Measurements from ENCODE around the gene KRT9.
A peak's percentile ranks its signal among the peaks of the same experiment; 100 is the strongest.
"Not testable (repeated sequence)": the region's sequence is repeated elsewhere in the genome, so short reads cannot be mapped to it uniquely, and the experiment has no call there.

KRT9 gene

GRCh38 chr17:41600318-41600717 lies 28.5 kb upstream of the KRT9 start:
- no peak for DNase-seq

- no peak for DNase-seq
Observed at GRCh38 chr17:41599680-41600079, 27.8 kb upstream of the KRT9 start.

- DNase-seq, result no peak
Observed at GRCh38 chr17:41595585-41595984, 23.7 kb upstream of the KRT9 start.

- no peak for DNase-seq
Observed at GRCh38 chr17:41594363-41594915, 22.6 kb upstream of the KRT9 start.

GRCh38 chr17:41593306-41593981 lies 21.6 kb upstream of the KRT9 start:
- no peak for DNase-seq

- DNase-seq, result no peak
Observed at GRCh38 chr17:41592601-41593305, 20.9 kb upstream of the KRT9 start.

- no peak for DNase-seq
Observed at GRCh38 chr17:41589301-41589700, 17.4 kb upstream of the KRT9 start.

- DNase-seq, result no peak
Observed at GRCh38 chr17:41588126-41588810, 16.4 kb upstream of the KRT9 start.

GRCh38 chr17:41586863-41587495 lies 15.1 kb upstream of the KRT9 start, which contains the start of gene KRT14:
TSS of gene KRT14 (minus strand) at chr17:41586895. CDS start at chr17:41586834, 61 bp downstream.
- DNase-seq, result no peak

- DNase-seq, result no peak
Observed at GRCh38 chr17:41585301-41586056, 13.6 kb upstream of the KRT9 start.

GRCh38 chr17:41584331-41584927 lies 12.6 kb upstream of the KRT9 start:
- not testable (repeated sequence) for DNase-seq

GRCh38 chr17:41583137-41584127 lies 11.6 kb upstream of the KRT9 start:
- no peak for DNase-seq

GRCh38 chr17:41582061-41582968 lies 10.5 kb upstream of the KRT9 start:
- not testable (repeated sequence) for DNase-seq

- no peak for DNase-seq
Observed at GRCh38 chr17:41581366-41582060, 9.7 kb upstream of the KRT9 start.

GRCh38 chr17:41580687-41581365 lies 9.0 kb upstream of the KRT9 start:
- DNase-seq, result no peak

GRCh38 chr17:41580244-41580575 lies 8.4 kb upstream of the KRT9 start:
- no peak for DNase-seq

GRCh38 chr17:41579484-41580243 lies 7.8 kb upstream of the KRT9 start:
- peak; percentile 60 for DNase-seq

GRCh38 chr17:41578971-41579370 lies 7.1 kb upstream of the KRT9 start:
- no peak for DNase-seq
